GM19025 (cell line): ENCODE data around the gene XYLB.

Experiments used
- ATAC-seq: cut with Tn5 transposase; IDR thresholded peaks from one replicate; pipeline ENCODE4 v1.9.1; 2021; ENCODE audit warnings: mild to moderate bottlenecking, low read depth, moderate library complexity; ENCODE audit not compliant: unreplicated experiment

XYLB gene

DNA sequence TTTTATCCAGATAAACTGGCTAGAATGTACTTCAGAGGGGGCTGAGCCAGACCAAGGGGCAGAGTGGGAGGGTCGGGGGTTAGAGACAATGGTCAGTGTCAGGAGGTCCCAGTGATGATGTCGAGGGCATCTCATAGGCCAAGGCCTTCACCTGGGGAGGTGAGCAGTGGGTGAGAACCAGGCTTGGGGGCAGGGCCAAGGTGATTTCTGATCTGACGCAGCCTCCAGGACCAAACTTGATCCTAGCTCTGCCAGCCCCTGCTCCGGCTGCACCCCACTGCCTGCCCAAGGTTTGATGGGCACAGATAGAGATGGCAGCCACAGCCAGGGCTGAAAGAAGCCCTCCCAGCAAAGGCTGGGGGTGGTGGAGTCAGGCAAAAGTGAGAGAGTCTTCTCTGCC lies 14.9 kb downstream of the XYLB start:
- no peak for ATAC-seq

DNA sequence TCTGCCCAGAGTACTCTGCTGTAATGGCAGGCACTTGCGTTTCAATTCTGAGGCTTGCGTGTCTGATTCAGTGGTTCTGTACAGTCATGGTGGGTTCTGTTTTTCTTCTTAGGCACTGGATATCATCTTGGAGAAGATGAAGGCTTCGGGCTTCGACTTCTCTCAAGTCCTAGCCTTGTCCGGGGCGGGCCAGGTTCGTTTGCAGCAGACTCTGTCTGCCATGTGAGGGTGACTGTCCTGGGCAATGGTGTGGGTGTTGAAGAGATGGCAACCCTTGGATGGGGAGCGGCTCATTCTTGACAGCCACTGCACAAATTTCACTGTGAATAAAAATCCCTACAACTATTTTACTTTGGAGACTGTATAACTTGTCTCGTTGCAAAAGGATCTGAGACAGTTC lies 16.2 kb downstream of the XYLB start:
- ATAC-seq = no peak

DNA sequence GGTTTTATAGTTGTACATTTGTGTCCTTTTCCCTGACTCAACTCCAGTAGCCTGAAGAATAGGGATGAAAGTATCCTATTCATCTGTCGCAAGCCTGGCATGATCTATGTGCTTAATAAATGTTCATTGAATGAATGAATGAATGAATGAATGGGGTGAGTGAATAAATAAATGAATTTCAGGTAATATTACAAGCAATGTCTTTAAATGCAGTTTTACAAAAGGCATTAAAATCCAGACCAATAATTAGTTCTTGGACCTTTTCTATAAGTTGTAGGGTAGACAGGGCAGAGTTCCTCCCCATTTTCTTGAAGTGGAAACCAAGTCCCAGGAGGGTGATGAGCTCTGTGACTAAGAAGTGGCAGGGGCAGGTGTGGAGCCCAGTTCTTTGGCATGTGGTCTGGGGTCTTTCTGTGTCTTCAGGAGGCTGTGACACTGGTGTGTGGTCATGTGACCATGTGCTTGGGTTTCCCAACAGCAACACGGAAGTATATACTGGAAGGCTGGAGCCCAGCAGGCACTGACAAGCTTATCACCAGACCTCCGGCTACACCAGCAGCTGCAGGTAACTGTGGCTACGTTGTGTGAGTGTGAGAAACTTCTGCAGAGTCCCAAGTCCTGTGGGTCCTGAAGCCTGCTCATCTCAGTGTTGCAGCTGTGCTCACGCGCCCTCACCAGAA lies 18.3 kb downstream of the XYLB start:
- ATAC-seq = no peak

DNA sequence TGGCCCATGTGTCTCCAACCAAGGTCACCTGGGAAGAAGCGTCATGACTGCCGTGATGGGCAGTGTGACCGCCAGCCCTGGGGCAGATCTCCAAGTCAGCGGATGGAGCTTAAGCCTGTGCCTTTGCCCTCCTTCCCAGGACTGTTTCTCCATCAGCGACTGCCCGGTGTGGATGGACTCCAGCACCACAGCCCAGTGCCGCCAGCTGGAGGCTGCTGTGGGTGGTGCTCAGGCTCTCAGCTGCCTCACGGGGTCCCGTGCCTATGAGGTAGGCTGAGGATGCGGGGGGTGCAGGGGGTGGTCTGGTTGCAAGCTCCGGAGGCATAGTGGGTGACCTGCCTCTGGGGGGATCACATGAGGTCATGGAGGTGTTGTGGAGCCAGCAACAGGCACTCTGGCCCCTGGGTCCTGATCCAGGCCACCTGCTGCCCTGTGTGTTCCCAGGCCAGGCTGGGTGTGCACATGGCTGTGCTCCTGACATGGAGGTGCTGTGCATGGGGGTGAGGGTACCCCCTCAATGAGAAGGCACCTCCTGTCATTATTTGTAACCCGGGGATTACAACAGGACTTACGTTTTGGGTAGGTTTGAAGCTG lies 19.0 kb downstream of the XYLB start:
- no peak for ATAC-seq

DNA sequence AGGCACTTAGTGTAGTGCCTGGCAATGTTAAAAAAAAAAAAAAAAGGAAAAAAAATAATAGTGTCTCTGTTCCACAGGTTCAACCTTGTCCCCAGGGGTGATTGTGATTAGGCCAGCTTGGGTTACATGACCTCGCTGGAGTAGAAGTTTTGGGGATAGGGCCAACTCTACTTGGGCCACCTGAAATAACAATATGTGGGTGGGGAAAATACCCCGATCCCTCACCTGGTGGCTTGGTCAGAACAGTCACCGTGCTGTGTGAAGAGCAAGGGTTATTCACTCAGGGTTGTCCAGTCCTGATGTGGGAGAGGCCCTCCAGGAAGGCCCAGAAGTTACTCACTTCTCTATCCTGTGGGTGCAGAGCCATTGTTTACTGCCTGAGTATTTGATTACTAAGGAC lies 19.5 kb downstream of the XYLB start:
- ATAC-seq = no peak

DNA sequence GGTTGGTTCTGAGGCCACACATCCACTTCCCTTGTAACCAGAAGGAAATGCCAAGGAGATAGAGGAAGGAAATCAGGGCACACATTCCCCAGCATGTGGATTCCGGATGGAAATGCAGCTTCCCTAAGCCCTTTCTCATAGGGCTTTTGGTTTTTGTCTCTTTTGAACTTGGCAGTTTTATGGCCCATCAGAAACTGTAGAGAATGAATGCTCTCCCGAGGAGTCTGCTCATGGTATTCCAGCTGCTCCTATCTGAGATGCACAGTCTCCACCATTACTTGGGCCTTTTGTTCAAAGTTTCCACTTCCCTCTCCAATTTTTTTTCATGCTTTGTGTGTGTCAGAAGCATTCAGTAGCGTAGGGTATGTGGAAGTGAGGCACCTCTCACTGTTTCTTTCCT lies 21.2 kb downstream of the XYLB start:
- ATAC-seq = no peak

DNA sequence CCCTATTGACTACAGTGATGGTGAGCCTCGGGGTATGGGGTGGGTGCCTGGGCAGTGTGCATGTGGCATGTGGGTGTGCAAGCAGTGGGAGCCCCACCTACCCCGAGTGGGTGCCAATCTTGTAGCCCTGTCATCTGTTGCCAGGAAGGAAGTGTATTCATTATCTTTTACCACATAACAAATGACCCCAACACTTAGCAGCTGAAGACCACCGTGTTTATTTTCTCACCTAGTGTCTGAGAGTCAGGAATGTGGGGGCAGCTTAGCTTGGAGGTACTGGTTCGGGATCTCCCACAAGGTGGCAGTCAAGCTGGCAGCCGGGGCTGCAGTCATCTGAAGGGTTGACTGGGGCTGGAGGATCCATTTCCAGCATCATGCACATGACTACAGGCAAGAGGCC lies 21.7 kb downstream of the XYLB start:
- ATAC-seq = no peak

DNA sequence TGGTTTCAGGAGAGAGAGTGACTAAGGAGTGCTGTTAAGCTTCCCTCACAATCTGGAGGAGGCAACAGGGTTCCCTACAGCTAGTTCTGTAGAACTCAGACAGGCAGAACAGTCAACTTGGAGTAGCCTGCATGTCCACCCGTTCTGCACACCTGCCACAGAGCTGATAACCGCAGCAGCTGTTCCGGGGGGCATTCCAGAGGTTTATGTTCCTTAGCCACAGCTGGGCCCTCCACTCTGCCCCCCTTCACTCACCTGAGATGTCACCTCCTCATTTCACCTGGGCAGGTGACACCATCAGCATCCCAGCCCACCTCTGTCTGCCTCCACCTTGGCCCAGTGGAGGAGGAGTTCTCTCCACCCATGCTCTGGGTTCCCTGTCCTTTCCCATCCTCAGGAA lies 22.6 kb downstream of the XYLB start:
- ATAC-seq = no peak

DNA sequence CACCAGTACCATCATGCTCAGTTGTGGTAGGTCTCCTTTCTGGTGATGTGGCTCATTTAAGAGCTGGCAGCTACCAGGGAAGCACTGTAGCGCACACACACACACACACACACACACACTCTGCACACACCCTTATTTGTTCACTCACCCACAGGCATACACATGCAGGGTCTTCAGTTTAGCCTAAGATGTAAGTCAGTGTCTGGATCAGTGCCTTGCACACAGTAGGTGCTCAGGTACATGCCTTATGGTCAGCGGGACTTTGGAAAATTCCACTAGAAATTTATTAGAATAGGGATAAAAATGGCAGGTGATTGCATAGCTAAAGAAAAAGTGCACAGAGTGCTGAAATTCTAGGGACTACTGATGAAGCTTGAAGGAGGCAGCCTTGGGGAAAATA lies 23.6 kb downstream of the XYLB start:
- no peak for ATAC-seq

DNA sequence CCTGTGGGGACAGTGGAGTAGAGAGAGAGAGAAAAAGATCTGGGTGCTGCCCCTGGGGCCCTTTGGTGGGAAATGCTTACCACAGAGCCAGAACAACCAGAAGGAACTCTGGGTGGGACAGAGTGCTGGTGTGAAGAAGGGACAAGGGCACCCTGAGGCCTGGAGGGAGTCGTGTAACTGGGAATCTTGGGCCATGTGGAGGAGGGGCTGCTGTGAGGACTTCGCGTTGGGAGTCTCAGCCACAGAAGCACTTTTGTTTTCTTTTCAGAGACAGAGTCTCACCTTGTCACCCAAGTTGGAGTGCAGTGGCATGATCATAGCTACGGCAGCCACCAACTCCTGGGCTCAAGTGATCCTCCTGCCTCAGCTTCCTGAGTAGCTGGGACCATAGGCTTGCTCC lies 24.3 kb downstream of the XYLB start:
- ATAC-seq = no peak

DNA sequence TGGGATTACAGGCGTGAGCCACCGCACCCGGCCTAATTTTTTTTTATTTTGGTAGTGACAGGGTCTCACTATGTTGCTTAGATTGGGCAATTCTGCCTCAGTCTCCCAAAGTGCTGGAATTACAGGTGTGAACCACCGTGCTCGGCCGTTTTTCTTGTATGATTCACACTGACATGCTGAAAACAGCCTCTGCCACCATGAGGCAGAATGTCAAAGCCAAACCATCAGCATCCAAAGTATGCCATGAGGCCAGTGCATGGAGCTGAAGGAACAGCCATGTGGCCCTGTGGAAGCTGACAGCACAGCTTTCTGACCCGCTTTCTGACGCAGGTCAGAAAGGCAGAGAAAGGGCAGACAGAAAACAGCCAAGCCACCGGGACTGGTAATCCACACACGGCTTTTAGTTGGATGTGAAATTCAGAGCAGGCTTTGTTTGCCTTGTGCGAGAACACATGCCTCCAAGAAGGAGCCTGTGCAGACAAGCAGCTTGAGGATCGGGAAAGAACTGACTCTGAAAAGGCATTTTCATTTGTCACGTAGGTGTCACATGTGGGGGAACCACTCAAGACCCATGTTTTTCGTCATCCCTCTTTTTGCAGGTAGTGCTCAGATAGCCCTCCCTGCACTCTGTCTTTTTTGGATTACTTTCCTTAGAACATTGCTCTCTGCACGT lies 25.1 kb downstream of the XYLB start:
- ATAC-seq = no peak

DNA sequence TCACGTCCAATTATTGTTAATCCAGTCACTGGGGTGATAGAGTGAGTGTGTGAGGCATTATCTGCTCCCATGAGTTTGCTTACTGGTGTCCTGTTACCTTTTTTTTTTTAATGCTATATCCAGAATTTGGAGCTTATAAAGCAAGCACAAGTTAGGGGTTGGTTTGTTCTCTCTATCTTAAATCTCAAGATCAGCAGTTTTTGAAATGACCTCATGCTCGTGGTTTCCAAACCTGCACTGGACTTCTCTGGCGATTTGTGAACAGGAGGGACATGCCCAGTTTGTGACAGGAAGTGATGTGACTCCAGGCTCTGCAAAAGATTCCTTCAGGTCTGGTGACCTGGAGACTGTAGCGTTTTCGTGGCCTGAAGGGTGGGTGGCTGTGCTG lies 25.6 kb downstream of the XYLB start:
- ATAC-seq = no peak

DNA sequence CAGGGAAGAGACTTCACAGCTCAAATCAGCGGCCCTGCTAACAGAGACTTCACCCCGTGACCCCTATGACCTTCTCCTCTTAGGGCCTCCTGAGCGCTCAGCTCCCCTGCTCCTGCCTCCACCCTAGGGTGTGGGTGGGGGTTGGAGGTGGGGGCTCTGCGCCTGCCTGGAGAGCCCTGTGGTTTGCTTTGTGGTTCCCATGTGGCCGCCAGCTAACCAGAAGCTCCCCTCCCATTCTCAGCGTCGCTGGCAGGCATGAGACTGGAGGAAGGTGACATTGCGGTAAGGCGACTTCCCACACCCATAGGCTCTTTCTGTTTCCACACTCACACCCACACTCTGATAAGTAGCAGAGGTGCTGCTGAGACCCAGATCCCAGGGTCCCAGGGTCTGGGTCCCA lies 27.6 kb downstream of the XYLB start:
- no peak for ATAC-seq

DNA sequence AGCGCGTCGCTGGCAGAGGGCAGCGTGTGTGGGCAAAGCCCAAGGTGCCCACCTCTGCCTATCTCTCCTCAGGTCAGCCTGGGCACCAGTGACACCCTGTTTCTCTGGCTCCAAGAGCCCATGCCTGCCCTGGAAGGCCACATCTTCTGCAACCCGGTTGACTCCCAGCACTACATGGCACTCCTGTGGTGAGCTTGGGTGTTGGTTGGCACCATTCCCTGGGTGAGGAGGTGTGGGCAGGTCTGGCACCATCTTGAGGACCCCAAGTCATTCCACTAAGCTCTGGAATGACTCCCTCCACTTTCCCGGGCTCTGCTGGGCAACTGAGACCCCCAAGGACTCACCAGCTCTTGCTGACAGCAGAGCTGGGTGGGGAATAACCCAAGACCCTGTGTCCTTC lies 28.5 kb downstream of the XYLB start:
- no peak for ATAC-seq

DNA sequence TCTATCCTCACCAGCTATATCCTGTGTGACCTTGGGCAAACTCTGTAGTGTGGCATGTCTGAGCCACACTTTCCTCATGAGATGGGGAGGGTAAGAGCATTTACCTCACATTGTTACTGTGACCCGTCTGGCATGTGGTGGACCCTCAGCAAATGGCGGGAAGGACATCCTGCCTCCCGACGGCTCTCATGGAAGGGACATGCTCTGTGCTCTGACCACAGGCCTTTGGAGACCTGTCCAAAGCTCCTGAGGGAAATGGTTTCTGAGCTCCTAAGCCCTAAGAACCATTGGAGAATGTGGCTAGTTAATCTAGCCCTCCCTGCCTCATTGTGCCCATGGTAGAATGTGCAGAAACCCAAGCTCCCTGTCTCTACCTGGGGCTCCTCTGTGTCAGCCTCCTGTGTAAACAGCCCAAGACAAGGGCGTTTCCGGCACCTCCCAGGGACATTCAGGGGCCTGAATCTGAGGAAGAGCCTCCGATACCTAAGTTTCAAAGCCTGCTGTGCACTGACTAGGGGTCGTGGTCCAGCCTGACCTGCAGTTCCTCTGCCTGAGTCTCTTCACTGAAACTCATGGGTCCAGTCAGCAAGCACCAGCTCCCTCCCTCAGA lies 29.0 kb downstream of the XYLB start:
- ATAC-seq = no peak

DNA sequence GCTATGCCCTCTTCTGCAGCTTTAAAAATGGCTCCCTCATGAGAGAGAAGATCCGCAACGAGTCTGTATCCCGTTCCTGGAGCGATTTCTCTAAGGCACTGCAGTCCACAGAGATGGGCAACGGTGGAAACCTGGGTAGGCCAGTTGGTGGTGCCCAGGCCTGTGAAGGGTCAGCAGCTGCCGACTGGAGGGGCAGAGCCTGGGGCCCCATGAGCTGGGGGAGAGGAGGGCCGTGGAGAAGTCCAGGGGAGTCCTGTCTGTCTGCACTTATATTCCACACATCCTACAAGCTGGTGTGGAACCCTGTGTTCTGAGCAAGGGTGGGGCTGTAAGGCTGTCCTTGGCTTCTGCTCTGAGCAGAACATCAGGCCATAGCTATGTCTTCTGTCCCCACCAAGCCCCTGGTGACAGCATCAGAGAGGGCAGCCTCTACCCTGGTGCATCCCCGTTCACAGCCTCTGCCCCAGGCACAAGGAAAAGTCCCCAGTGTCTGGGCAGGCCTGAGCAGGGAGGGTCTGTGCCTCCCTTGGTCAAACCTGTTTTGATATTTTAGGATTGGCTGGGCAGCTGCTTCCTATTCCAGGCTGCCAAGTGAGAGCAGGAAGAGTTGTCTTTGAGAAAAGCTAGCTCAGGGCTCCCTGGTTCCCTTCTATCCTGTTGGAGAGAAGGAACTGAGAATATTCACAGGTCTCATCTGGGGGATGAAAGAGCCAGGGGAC lies 29.7 kb downstream of the XYLB start:
- ATAC-seq = no peak

DNA sequence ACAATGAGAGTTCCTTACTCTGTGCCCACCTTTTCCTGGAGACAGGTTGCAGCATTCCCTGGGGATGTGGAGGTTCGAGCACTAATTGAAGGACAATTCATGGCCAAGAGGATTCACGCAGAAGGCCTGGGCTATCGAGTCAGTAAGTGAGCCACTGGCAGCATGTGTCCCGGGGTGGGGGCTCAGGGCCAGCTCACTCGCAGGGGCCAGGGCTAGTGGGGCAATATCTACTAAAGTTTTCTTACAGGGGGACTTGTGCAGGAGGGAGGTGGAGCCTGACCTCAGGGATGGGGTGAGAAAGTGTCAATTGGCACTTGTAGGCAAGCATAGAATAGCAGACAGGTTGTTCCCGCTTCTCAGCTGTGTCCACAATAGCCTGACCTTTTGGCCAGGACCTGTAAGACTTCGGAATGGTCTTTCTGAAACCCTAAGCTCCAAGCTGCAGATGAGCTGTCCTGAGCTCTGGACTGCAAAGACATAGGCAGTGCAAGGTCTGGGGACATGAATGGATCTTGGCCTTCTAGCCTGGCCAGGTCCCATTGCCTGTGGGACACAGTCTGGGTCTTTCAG lies 32.7 kb downstream of the XYLB start:
- no peak for ATAC-seq

DNA sequence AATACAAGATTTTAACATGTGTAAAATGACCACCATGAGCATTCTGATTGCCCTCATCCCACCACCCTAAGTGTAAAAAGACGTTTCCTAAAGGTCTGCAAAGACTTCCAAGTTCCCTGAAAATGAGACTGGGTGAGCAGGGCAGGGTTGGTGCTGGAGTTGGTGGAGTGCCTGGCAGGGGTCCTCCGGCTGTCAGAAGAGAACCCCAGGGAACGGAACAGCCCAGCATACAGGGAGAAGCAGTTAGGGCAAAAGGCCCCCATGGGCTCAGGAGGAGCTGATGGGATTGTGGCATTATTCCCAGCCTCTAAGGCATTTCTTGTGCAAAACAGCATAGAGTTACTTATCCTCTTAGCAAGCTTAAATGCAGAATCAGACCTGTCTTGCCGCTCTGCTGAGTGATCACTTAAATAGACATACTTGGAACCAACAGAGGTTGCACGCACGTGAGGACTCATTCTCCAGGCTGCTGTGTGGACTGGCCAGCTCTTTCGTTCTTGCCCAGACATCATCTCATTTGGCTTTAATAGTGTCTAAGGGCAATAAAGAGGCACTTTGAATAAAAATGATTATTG lies 36.0 kb downstream of the XYLB start:
- no peak for ATAC-seq

DNA sequence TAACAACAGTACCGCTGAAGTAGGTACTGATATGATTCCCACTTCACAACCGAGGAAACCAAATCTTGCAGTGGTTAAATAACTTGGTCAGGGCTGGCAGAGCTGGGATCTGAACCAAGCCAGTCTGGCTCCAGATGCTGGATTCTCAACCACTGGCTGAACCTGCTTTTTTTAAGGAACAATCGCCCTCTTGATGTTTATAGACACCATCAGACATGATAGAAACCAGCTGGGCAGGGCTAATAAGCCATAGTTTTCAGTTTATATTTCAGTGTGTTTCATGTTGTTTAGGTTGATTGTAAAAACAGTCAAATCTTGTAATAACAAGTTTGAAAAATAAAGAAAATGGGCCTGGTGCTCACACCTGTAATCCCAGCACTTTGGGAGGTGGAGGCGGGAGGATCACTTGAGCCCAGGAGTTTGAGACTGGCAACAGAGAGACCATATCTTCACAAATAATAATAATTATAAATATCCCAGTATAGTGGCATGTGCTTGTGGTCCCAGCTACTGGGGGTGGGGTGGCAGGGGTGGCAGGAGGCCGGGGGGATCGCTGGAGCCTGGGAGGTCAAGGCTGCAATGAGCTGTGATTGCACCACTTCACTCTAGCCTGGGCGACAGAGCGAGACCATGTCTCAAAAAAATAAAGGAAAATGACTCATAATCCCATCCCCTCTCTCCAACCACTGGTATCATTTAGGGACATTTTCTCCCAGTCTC lies 36.7 kb downstream of the XYLB start:
- ATAC-seq = no peak
